ENCODE results near the gene FIBIN. TPM values are rescaled to one million over a fixed set of nuclear protein-coding genes. Genes with fewer than 3 reads are reported as not detected.

FIBIN gene
- total and polyA plus RNA-seq, 2 experiments from 2014 or later, result 0.21 to 0.66 TPM

- Mint-ChIP-seq H3K9me3 (peaks cover 10% of the 10 kb centered on the region), H3K4me3 (no peak overlapping the region), H3K27me3 (ENCODE audit: insufficient read depth, low read depth, poor library complexity) (no peaks in the 10 kb centered on the region), H3K4me1 (peaks cover 5% of the 10 kb centered on the region; the same call in 1 of the 3 replicates), H3K27ac (no peak overlapping the region), H3K36me3 (ENCODE audit: low read depth) (peaks cover 7% of the 10 kb centered on the region; the same call in 2 of the 3 replicates)
- TF ChIP-seq CTCF (conservative IDR thresholded peaks at IDR 0.05; ENCODE audit: low read depth in 2 of 2) (no peak), ZNF331 (CRISPR knock-in tag; IDR thresholded peaks at IDR 0.05; ENCODE audit: low read depth) (no peak), ZNF462 (CRISPR knock-in tag; IDR thresholded peaks at IDR 0.05) (no peak), CREB1 (CRISPR knock-in tag; IDR thresholded peaks at IDR 0.05; ENCODE audit: low read depth) (no peak), POLR2AphosphoS5 (IDR thresholded peaks at IDR 0.05; ENCODE audit: low read depth) (no peak), ZNF114 (CRISPR knock-in tag; IDR thresholded peaks at IDR 0.05) (no peak), EZH2 (IDR thresholded peaks at IDR 0.05; ENCODE audit: low read depth, unreplicated experiment) (no peak), STAT1 (IDR thresholded peaks at IDR 0.05; ENCODE audit: unreplicated experiment) (no peak), NANOG (IDR thresholded peaks at IDR 0.05; ENCODE audit: borderline replicate concordance) (no peak), JUNB (IDR thresholded peaks at IDR 0.05; ENCODE audit: unreplicated experiment) (no peak), ETS1 (IDR thresholded peaks at IDR 0.05) (no peak), EZH2phosphoT487 (IDR thresholded peaks at IDR 0.05; ENCODE audit: unreplicated experiment) (no peak), REST (IDR thresholded peaks at IDR 0.05; ENCODE audit: unreplicated experiment) (no peak)
- DNase-seq (ENCODE audit: low spot score), result no peak
- Histone ChIP-seq H4K20me1 (replicated peaks; ENCODE audit: insufficient read depth) (no peaks in the 10 kb centered on the region), H3K36me3 (ENCODE audit: insufficient read depth) (no peaks in the 10 kb centered on the region), H3K9me2 (ENCODE audit: insufficient read depth) (peaks cover 5% of the 10 kb centered on the region; the same call in 1 of the 2 replicates), H3F3A (replicated peaks; ENCODE audit: low read depth) (no peaks in the 10 kb centered on the region), H3K79me2 (replicated peaks; ENCODE audit: insufficient read depth) (no peaks in the 10 kb centered on the region), H3K4me2 (no peak overlapping the region), H2AFZ (no peak overlapping the region), H3K4me1 (ENCODE audit: insufficient read depth) (no peaks in the 10 kb centered on the region), H3K4me3 (no peak overlapping the region), H3K27me3 (ENCODE audit: insufficient read depth) (no peaks in the 10 kb centered on the region), H3K27ac (ENCODE audit: low read depth) (no peak overlapping the region)
- ATAC-seq, result no peak
Measured at GRCh38 chr11:26987272-26987671, 6.6 kb upstream of the FIBIN start.
